NCI-H2196 (cell line): ENCODE data around the gene ITFG1.
"Not testable (repeated sequence)": the region's sequence is repeated elsewhere in the genome, so short reads cannot be mapped to it uniquely, and the experiment has no call there.

Experiments
- DNase-seq: peaks from one replicate; lab custom pipeline; 2025; ENCODE audit not compliant: unreplicated experiment; lab: John Stamatoyannopoulos, UW

Gene ITFG1

GRCh38 chr16:47424846-47425245 is 36.0 kb downstream of the ITFG1 start:
- no peak for DNase-seq

- DNase-seq, result no peak
Observed at GRCh38 chr16:47416869-47417268, 44.0 kb downstream of the ITFG1 start.

GRCh38 chr16:47413041-47413440 is 47.8 kb downstream of the ITFG1 start:
- no peak for DNase-seq

- no peak for DNase-seq
Observed at GRCh38 chr16:47408491-47408890, 52.4 kb downstream of the ITFG1 start.

GRCh38 chr16:47395733-47396498 is 64.9 kb downstream of the ITFG1 start:
- no peak for DNase-seq

GRCh38 chr16:47392081-47392480 is 68.8 kb downstream of the ITFG1 start:
- no peak for DNase-seq

GRCh38 chr16:47388705-47389104 is 72.2 kb downstream of the ITFG1 start:
- DNase-seq, result no peak

GRCh38 chr16:47387026-47387734 is 73.7 kb downstream of the ITFG1 start:
- no peak for DNase-seq

GRCh38 chr16:47386201-47386718 is 74.6 kb downstream of the ITFG1 start:
- DNase-seq, result no peak

- no peak for DNase-seq
Observed at GRCh38 chr16:47382362-47382761, 78.5 kb downstream of the ITFG1 start.

- no peak for DNase-seq
Observed at GRCh38 chr16:47377154-47377553, 83.7 kb downstream of the ITFG1 start.

- DNase-seq, result no peak
Observed at GRCh38 chr16:47375423-47375822, 85.4 kb downstream of the ITFG1 start.

- no peak for DNase-seq
Observed at GRCh38 chr16:47374629-47375028, 86.2 kb downstream of the ITFG1 start.

GRCh38 chr16:47371271-47372014 is 89.4 kb downstream of the ITFG1 start:
- DNase-seq, result no peak

GRCh38 chr16:47370536-47370935 is 90.3 kb downstream of the ITFG1 start:
- DNase-seq, result no peak

- no peak for DNase-seq
Observed at GRCh38 chr16:47366228-47366627, 94.6 kb downstream of the ITFG1 start.

GRCh38 chr16:47363761-47364160 is 97.1 kb downstream of the ITFG1 start:
- DNase-seq, result no peak

- DNase-seq, result no peak
Observed at GRCh38 chr16:47359478-47359877, 101.4 kb downstream of the ITFG1 start.

- no peak for DNase-seq
Observed at GRCh38 chr16:47358816-47359215, 102.0 kb downstream of the ITFG1 start.

- DNase-seq, result not testable (repeated sequence)
Observed at GRCh38 chr16:47349029-47349428, 111.8 kb downstream of the ITFG1 start.

GRCh38 chr16:47347021-47347696 is 113.7 kb downstream of the ITFG1 start:
- not testable (repeated sequence) for DNase-seq
